ENCODE results near the gene TMEM205.

TMEM205 gene

DNA sequence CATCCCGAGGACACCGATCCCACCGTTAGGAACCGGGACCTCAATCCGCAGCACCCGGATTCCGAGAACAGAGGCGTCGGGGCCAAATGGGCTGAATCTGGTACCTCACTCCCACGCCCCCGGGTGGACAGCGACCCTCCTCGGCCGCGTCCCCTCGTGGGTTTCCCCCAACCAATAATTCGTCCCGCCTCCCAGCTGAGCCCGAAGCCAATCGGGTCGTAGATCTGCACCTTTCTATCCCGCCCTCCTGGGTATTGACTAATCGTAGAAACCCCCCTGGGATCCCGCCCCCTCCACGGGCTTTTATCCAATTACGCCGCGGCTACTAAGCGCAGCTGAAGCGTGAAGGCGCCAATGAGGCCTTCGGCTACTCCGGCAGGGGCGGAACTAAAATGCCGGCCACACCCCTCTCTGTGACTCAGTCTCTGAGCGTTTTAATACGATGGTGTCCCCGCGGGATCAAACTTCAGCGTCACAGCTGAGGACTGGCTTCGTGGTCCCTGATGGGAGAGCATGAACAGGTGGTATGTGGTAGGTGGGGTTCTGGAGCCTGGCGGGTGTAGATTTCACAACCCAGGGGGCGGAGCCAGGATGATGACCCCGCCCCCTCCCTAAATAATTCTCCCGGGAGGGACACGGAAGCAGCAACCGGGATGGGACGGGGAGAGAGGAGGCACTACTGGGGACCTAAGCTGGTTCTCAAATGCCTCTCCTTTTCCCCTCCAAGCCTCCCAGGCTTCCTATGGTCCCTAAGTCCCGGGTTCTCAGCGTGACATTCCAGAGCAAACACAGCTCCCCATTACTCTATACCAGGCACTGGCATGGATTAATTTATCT is at the start of gene TMEM205, which contains the start of gene CCDC159:
TSS of gene TMEM205 (minus strand) at position 165 of the 837 bp plus-strand sequence. CDS start 649 bp downstream, outside the sequence.
TSS of gene CCDC159 (plus strand) at position 416 of the 837 bp plus-strand sequence. CDS start at position 504, 88 bp downstream.
- TF ChIP-seq, protein P1, sequence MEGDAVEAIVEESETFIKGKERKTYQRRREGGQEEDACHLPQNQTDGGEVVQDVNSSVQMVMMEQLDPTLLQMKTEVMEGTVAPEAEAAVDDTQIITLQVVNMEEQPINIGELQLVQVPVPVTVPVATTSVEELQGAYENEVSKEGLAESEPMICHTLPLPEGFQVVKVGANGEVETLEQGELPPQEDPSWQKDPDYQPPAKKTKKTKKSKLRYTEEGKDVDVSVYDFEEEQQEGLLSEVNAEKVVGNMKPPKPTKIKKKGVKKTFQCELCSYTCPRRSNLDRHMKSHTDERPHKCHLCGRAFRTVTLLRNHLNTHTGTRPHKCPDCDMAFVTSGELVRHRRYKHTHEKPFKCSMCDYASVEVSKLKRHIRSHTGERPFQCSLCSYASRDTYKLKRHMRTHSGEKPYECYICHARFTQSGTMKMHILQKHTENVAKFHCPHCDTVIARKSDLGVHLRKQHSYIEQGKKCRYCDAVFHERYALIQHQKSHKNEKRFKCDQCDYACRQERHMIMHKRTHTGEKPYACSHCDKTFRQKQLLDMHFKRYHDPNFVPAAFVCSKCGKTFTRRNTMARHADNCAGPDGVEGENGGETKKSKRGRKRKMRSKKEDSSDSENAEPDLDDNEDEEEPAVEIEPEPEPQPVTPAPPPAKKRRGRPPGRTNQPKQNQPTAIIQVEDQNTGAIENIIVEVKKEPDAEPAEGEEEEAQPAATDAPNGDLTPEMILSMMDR (IDR thresholded peaks at IDR 0.05; ENCODE audit: low read depth, low read length): peak; percentile 5
- H3K4me3 ChIP-seq (ENCODE audit: low read depth, low read length): peak within 1 kb of the TSS; percentile 71
- DNase-seq (ENCODE audit: low read depth, low spot score): peak; percentile 100
- in situ Hi-C loops (cut with HindIII; ENCODE audit: low sequenced_read_pairs): no loop called here

DNA sequence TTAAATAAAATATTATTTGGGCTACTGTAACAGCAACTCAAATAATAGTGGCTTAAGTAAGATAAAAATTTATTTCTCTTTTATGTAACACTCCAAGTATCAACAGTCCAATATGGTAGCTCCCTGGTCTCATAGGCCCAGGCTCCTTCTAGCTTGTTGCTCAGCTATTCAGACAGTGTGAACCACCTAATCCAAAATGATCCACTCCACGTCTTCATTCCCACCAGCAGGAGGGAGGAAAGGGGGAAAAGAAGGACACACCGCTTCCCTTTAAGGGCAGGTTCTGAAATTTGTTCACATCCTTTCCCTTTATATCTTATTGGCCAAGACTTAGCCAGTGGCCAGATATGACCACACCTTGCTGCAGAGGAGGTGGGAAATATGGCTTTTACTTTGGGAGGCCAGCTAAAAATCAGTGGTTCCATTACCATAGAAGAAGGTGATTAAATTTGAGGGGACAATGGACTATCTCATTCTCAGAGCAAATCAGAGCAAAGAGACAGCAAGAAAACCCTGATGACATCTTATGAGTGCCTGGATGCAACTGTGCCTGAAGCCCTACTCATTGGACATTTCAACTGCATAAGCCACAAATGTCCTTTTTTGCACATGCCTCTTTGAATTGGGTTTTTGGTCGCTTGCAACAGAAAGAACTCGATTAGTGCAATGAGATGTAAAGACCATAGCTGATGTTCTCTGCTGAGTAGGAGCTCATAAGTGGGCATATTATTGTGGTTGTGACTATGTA is 45.0 kb upstream of the TMEM205 start:
- in situ Hi-C loops (cut with HindIII; ENCODE audit: low sequenced_read_pairs): no loop called here

DNA sequence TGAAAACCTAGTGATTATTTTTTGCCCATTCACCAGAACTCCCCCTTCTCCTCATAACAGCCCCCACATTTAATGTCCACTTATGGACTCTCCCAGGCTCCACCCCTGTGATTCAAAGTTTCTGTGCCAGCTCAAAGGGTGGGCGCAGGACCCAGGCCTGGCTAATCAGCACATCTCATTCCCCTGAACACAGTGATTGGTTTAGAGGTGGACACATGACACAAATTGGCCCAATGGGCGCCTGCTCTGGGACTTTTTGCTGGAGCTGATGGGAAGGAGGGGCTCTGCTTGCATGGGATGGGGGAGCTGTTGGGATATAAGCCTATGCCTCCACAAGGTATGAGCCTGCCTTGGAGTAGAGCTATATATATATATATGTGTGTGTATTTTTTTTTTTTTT is 44.3 kb upstream of the TMEM205 start:
- TF ChIP-seq, protein P1 (IDR thresholded peaks at IDR 0.05; ENCODE audit: low read depth, low read length): no peak
- no peak for DNase-seq (ENCODE audit: low read depth, low spot score)

More for the DNA sequence above, 45.0 kb upstream of the TMEM205 start:
- DNase-seq (ENCODE audit: low read depth, low spot score): no peak
- no peak overlapping the region for H3K4me3 ChIP-seq (ENCODE audit: low read depth, low read length)
- TF ChIP-seq, protein P1 (IDR thresholded peaks at IDR 0.05; ENCODE audit: low read depth, low read length): no peak

DNA sequence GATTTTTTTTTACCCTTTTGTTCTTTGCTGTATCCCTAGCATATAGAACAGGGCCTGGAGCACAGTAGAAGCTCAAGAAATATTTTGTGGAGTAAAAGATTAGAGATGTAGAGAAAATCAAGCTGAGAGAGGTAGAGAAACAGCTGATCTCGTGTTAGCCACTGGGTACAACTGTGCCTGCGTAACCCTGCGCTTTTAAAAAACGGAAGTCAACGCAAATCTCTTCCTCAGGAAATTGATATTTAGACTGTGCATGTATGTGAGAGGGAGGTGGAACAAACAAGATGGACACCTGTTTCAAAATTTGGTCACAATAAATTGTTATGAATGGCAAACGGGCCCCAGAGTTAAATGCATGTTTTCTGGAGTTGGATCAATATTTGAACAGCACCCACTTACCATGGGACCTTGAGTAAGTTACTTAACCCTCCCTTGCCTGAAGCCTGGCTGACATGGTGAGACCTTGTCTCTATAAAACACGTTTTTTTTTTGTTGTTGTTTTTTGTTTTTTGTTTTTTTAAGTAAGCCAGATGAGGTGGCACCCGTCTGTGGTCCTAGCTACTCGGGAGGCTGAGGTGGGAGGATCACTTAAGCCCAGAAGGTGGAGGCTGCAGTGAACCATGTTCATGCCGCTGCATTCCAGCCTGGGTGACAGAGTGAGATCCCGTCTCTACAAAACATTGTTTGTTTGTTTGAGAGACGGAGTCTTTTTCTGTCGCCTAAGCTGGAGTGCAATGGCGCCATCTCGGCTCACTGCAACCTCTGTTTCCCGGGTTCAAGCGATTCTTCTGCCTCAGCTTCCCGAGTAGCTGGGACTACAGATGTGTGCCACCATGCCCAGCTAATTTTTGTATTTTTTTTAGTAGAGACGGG is 41.3 kb upstream of the TMEM205 start:
- no peak for DNase-seq (ENCODE audit: low read depth, low spot score)
- no peak overlapping the region for H3K4me3 ChIP-seq (ENCODE audit: low read depth, low read length)
- in situ Hi-C loops (cut with HindIII; ENCODE audit: low sequenced_read_pairs): no loop called here
- TF ChIP-seq, protein P1 (IDR thresholded peaks at IDR 0.05; ENCODE audit: low read depth, low read length): no peak

More for the DNA sequence above, 44.3 kb upstream of the TMEM205 start:
- in situ Hi-C loops (cut with HindIII; ENCODE audit: low sequenced_read_pairs): no loop called here
- H3K4me3 ChIP-seq (ENCODE audit: low read depth, low read length): no peak overlapping the region

DNA sequence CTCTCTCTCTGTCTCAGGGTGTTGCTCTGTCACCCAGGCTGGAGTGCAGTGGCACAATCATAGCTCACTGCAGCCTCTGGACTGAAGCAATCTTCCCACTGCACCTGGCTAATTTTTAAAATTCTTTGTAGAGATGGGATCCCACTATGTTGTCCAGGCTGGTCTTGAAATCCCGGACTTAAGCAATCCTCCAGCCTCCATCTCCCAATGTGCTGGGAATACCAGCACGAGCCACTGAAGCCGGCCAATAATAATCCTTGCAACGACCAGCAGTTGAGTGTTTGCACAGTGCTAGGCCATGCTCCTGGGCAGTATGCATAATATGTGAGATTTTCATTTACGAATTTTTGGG is 38.7 kb upstream of the TMEM205 start:
- no peak for DNase-seq (ENCODE audit: low read depth, low spot score)
- in situ Hi-C loops (cut with HindIII; ENCODE audit: low sequenced_read_pairs): no loop called here
- TF ChIP-seq, protein P1 (IDR thresholded peaks at IDR 0.05; ENCODE audit: low read depth, low read length): no peak
- H3K4me3 ChIP-seq (ENCODE audit: low read depth, low read length): no peak overlapping the region

DNA sequence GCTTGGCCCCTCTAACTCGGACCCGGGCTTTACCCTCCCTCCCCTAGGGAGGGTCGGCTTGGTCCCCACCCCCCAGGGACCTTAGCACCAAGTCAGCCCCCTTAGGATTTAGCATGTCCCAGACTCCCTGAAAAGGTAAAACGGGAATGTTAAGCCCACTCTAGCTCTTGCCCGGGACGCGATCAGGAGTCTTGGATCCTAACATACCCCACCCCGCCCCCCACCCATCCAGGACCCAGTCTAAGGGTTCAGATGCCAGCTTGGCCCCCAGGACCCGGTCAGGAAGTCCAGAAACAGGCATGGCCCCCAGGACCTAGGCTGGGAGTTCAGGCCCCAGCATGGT is 37.6 kb upstream of the TMEM205 start:
- H3K4me3 ChIP-seq (ENCODE audit: low read depth, low read length): peak overlapping the region; percentile 3
- in situ Hi-C loops (cut with HindIII; ENCODE audit: low sequenced_read_pairs): no loop called here
- TF ChIP-seq, protein P1 (IDR thresholded peaks at IDR 0.05; ENCODE audit: low read depth, low read length): no peak
- DNase-seq (ENCODE audit: low read depth, low spot score): no peak

All from astrocyte of the spinal cord (primary cell).